ENCODE data around the gene PLIN1. TPM values are rescaled to one million over a fixed set of nuclear protein-coding genes. Genes with fewer than 3 reads are reported as not detected.

Gene PLIN1, protein sequence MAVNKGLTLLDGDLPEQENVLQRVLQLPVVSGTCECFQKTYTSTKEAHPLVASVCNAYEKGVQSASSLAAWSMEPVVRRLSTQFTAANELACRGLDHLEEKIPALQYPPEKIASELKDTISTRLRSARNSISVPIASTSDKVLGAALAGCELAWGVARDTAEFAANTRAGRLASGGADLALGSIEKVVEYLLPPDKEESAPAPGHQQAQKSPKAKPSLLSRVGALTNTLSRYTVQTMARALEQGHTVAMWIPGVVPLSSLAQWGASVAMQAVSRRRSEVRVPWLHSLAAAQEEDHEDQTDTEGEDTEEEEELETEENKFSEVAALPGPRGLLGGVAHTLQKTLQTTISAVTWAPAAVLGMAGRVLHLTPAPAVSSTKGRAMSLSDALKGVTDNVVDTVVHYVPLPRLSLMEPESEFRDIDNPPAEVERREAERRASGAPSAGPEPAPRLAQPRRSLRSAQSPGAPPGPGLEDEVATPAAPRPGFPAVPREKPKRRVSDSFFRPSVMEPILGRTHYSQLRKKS
- total RNA-seq (2013; cell fraction: nucleolus; rRNA removed), result 0.86 and 1.6 TPM in 2 replicates
- total RNA-seq (2014; rRNA removed) (0.11 TPM in 1 of 2 replicates, not detected in the other), total RNA-seq (2014; rRNA removed; fragmentation: Illumina TruSeq; extraction: Trizol) (not detected in 2 replicates), total RNA-seq (2021) (0.08 TPM in 1 of 2 replicates, not detected in the other), polyA plus RNA-seq (2011; rRNA removed) (0.24 TPM in 1 of 2 replicates, not detected in the other), polyA plus RNA-seq (2014; fragmentation: Illumina TruSeq; extraction: Trizol) (not detected in 2 replicates), polyA plus RNA-seq (2014; fragmentation: Nextera tagmentation; extraction: Ambion mirVana) (under 1 TPM; 0.05 to 0.13 TPM), polyA plus RNA-seq (2014; rRNA removed) (not detected in 2 replicates), polyA plus RNA-seq (2016; fragmentation: Nextera tagmentation; extraction: Ambion mirVana) (not detected), polyA minus RNA-seq (2011; rRNA and poly(A)+ RNA removed) (0.10 TPM in 1 of 2 replicates, not detected in the other), Bru-seq, nascent RNA (percentile 33 among the genes with signal in this experiment), BruChase-seq, experiment 1, labeled RNA remaining after a 6-hour chase (percentile 29 among the genes with signal in this experiment), BruChase-seq, experiment 2, labeled RNA remaining after a 2-hour chase (percentile 34 among the genes with signal in this experiment)
- polyA plus RNA-seq (2011; ENCODE audit: low read depth), result not detected
- 0.05 and 0.07 TPM in 2 replicates for polyA plus RNA-seq (2011; cell fraction: cytosol; rRNA removed)
- polyA plus RNA-seq (2011; cell fraction: nucleus; rRNA removed), result 0.16 and 0.27 TPM in 2 replicates
- 0.07 and 0.11 TPM in 2 replicates for polyA plus RNA-seq (2012)
- polyA minus RNA-seq (2011; cell fraction: cytosol; rRNA and poly(A)+ RNA removed), result not detected in 2 replicates
- polyA minus RNA-seq (2011; cell fraction: nucleus; rRNA and poly(A)+ RNA removed), result 0.73 TPM in 1 of 2 replicates, not detected in the other
- long read RNA-seq, experiment 1, result 0 reads
- long read RNA-seq, experiment 2, result 0 reads

GRCh38 chr15:89679212-89679611, at the start of gene PLIN1:
TSS of gene PLIN1 (minus strand) at chr15:89679367. CDS start at chr15:89677489, 1,878 bp downstream.
- no TSS peak for BruUV-seq (replicated peaks)
- no peaks in the 10 kb centered on the region for H3K79me2 ChIP-seq (ENCODE audit: control insufficient read depth, insufficient read depth, low read length)
- no peak within 1 kb of the TSS for H3K4me2 ChIP-seq (ENCODE audit: control insufficient read depth, insufficient read depth)
- FAIRE-seq (no peak), DNase-seq (ENCODE audit: low read depth, low spot score) (no peak), ATAC-seq (no peak)
- no peaks in the 10 kb centered on the region for H3K36me3 ChIP-seq (ENCODE audit: control insufficient read depth in 2 of 2, insufficient read depth in 2 of 2, low read length in 1 of 2)
- no peaks in the 10 kb centered on the region for H3K27me3 ChIP-seq (replicated peaks in 1 of 2; ENCODE audit: control insufficient read depth in 2 of 2, insufficient read depth in 2 of 2, low read length in 1 of 2)
- H4K20me1 ChIP-seq (ENCODE audit: control insufficient read depth, insufficient read depth), result no peaks in the 10 kb centered on the region
- H3K27ac ChIP-seq (ENCODE audit: control insufficient read depth, insufficient read depth), result no peak within 1 kb of the TSS
- ChIA-PET CTCF (no interaction called here), POLR2A (no interaction called here), SMC1A (ENCODE audit: uncharacterized antibody, unreplicated experiment) (no interaction called here), RAD21 (ENCODE audit: unreplicated experiment) (no interaction called here)
- H2AFZ ChIP-seq (ENCODE audit: control insufficient read depth, low read depth, low read length), result no peak within 1 kb of the TSS
- intact Hi-C loops (cut with micrococcal nuclease; ENCODE audit: unreplicated experiment), result no loop called here
- no peaks in the 10 kb centered on the region for H3K9me3 ChIP-seq (replicated peaks; ENCODE audit: control insufficient read depth, insufficient read depth, low read length)
- H3K4me1 ChIP-seq (ENCODE audit: control insufficient read depth, insufficient read depth, low read length), result no peaks in the 10 kb centered on the region
- 92% methylated on average over 2 of the region's 2 CpGs for WGBS (ENCODE audit: insufficient coverage, insufficient replicate concordance, low lambda C conversion rate, missing lambda C conversion rate)
- no peak within 1 kb of the TSS for H3K4me3 ChIP-seq
- in situ Hi-C loops (cut with MboI), result no loop called here
- H3K9ac ChIP-seq (ENCODE audit: control insufficient read depth, insufficient read depth, low read length), result no peak within 1 kb of the TSS
- no peak for TF ChIP-seq TBL1XR1 (IDR thresholded peaks at IDR 0.05; ENCODE audit: low read depth, low read length)
- TF ChIP-seq POU2F2 (IDR thresholded peaks at IDR 0.05; ENCODE audit: borderline replicate concordance, low read depth, low read length), result no peak
- TF ChIP-seq RAD51 (IDR thresholded peaks at IDR 0.05), result no peak
- TF ChIP-seq RAD21 (IDR thresholded peaks at IDR 0.05; ENCODE audit: insufficient read depth, low read depth, low read length), result no peak
- no peak for TF ChIP-seq NR2C1 (IDR thresholded peaks at IDR 0.05)
- TF ChIP-seq POLR2A (IDR thresholded peaks at IDR 0.05; ENCODE audit: low read depth, low read length), result no peak
- TF ChIP-seq GABPA (IDR thresholded peaks at IDR 0.05; ENCODE audit: low read depth), result no peak
- TF ChIP-seq, protein P1, sequence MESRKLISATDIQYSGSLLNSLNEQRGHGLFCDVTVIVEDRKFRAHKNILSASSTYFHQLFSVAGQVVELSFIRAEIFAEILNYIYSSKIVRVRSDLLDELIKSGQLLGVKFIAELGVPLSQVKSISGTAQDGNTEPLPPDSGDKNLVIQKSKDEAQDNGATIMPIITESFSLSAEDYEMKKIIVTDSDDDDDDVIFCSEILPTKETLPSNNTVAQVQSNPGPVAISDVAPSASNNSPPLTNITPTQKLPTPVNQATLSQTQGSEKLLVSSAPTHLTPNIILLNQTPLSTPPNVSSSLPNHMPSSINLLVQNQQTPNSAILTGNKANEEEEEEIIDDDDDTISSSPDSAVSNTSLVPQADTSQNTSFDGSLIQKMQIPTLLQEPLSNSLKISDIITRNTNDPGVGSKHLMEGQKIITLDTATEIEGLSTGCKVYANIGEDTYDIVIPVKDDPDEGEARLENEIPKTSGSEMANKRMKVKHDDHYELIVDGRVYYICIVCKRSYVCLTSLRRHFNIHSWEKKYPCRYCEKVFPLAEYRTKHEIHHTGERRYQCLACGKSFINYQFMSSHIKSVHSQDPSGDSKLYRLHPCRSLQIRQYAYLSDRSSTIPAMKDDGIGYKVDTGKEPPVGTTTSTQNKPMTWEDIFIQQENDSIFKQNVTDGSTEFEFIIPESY (IDR thresholded peaks at IDR 0.05), result no peak
- no peak for TF ChIP-seq KDM1A (IDR thresholded peaks at IDR 0.05; ENCODE audit: borderline replicate concordance)
- no peak for TF ChIP-seq POLR2AphosphoS5 (IDR thresholded peaks at IDR 0.05; ENCODE audit: low read length)
- TF ChIP-seq, protein P2, sequence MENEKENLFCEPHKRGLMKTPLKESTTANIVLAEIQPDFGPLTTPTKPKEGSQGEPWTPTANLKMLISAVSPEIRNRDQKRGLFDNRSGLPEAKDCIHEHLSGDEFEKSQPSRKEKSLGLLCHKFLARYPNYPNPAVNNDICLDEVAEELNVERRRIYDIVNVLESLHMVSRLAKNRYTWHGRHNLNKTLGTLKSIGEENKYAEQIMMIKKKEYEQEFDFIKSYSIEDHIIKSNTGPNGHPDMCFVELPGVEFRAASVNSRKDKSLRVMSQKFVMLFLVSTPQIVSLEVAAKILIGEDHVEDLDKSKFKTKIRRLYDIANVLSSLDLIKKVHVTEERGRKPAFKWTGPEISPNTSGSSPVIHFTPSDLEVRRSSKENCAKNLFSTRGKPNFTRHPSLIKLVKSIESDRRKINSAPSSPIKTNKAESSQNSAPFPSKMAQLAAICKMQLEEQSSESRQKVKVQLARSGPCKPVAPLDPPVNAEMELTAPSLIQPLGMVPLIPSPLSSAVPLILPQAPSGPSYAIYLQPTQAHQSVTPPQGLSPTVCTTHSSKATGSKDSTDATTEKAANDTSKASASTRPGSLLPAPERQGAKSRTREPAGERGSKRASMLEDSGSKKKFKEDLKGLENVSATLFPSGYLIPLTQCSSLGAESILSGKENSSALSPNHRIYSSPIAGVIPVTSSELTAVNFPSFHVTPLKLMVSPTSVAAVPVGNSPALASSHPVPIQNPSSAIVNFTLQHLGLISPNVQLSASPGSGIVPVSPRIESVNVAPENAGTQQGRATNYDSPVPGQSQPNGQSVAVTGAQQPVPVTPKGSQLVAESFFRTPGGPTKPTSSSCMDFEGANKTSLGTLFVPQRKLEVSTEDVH (IDR thresholded peaks at IDR 0.05; ENCODE audit: low read depth, partially characterized antibody), result no peak
- no peak for TF ChIP-seq TAF1 (IDR thresholded peaks at IDR 0.05; ENCODE audit: borderline replicate concordance, low read depth, low read length)
- TF ChIP-seq SIN3A (IDR thresholded peaks at IDR 0.05; ENCODE audit: low read depth, low read length), result no peak
- TF ChIP-seq, protein P3, sequence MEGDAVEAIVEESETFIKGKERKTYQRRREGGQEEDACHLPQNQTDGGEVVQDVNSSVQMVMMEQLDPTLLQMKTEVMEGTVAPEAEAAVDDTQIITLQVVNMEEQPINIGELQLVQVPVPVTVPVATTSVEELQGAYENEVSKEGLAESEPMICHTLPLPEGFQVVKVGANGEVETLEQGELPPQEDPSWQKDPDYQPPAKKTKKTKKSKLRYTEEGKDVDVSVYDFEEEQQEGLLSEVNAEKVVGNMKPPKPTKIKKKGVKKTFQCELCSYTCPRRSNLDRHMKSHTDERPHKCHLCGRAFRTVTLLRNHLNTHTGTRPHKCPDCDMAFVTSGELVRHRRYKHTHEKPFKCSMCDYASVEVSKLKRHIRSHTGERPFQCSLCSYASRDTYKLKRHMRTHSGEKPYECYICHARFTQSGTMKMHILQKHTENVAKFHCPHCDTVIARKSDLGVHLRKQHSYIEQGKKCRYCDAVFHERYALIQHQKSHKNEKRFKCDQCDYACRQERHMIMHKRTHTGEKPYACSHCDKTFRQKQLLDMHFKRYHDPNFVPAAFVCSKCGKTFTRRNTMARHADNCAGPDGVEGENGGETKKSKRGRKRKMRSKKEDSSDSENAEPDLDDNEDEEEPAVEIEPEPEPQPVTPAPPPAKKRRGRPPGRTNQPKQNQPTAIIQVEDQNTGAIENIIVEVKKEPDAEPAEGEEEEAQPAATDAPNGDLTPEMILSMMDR (IDR thresholded peaks at IDR 0.05 in 2 of 3, conservative IDR thresholded peaks at IDR 0.05 in 1 of 3; ENCODE audit: control insufficient read depth in 2 of 3, extremely low read depth in 1 of 3, insufficient read depth in 1 of 3, low read depth in 3 of 3, low read length in 3 of 3), result no peak
